GM12878 (cell line): ENCODE measurements around the gene TPCN1. TPM values are rescaled to one million over a fixed set of nuclear protein-coding genes. Genes with fewer than 3 reads are reported as not detected.

Experiments
- ATAC-seq: fragments of 200-7000 bp; cut with Tn5 transposase; 3 replicates; pipeline ENCODE4 v1.9.1; 2020; ENCODE audit warnings: mild to moderate bottlenecking, moderate library complexity
- BruUV-seq: library from RNA; stranded (reverse); fragments of 400-500 nt; replicated peaks from 2 replicates; lab custom pipeline; 2021; lab: Mats Ljungman, UMichigan
- CTCF ChIA-PET: fragments of 300-600 bp; sonication (Branson Sonifier 250); formaldehyde crosslinking; extraction: SDS; loops from one replicate; lab custom pipeline; 2021; ENCODE audit warnings: inconsistent platforms; lab: Yijun Ruan, JAX
- POLR2A ChIA-PET: fragments of 350-600 bp; formaldehyde crosslinking; extraction: SDS; loops from one replicate; lab custom pipeline; 2021; ENCODE audit warnings: inconsistent platforms; lab: Charles Lee
- RAD21 ChIA-PET: fragments of 300-600 bp; sonication (Branson Sonifier 250); formaldehyde crosslinking; loops from one replicate; lab custom pipeline; 2023; ENCODE audit warnings: antibody characterized with exemption; ENCODE audit not compliant: unreplicated experiment; lab: Charles Lee
- SMC1A ChIA-PET: fragments of 300-600 bp; sonication (Branson Sonifier 250); formaldehyde crosslinking; loops from one replicate; lab custom pipeline; 2023; ENCODE audit not compliant: unreplicated experiment, uncharacterized antibody; lab: Charles Lee
- DNase-seq: peaks from one replicate; pipeline ENCODE4 v3.0.0-alpha.2; 2011; ENCODE audit warnings: low read depth, low spot score
- FAIRE-seq: peaks from 3 replicates; lab custom pipeline; 2011; peaks lifted over from hg19 to GRCh38; lab: Jason Lieb, UNC
- H2AFZ ChIP-seq: 2 replicates; pipeline ENCODE4 v1.6.0; 2011; ENCODE audit warnings: low read depth, low read length, control low read depth; ENCODE audit not compliant: control insufficient read depth
- H3K27ac ChIP-seq: 2 replicates; pipeline ENCODE4 v1.5.1; 2011; ENCODE audit warnings: control low read depth; ENCODE audit not compliant: control insufficient read depth, insufficient read depth
- H3K27me3 ChIP-seq, 2 experiments: replicated peaks in 1 of 2; 2 replicates each; pipeline versions ENCODE4 v1.6.0 to v1.6.1; 2011; ENCODE audit warnings: low read length in 1 of 2; ENCODE audit not compliant: control insufficient read depth in 2 of 2, insufficient read depth in 2 of 2
- H3K36me3 ChIP-seq, 2 experiments: 2 replicates each; pipeline ENCODE4 v1.5.1; 2011; ENCODE audit warnings: low read length in 1 of 2; ENCODE audit not compliant: control insufficient read depth in 2 of 2, insufficient read depth in 2 of 2
- H3K4me1 ChIP-seq: 2 replicates; pipeline ENCODE4 v1.6.1; 2011; ENCODE audit warnings: mild to moderate bottlenecking, low read length, moderate library complexity, mixed read lengths; ENCODE audit not compliant: control insufficient read depth, insufficient read depth
- H3K4me2 ChIP-seq: 2 replicates; pipeline ENCODE4 v1.6.0; 2011; ENCODE audit warnings: control low read depth; ENCODE audit not compliant: control insufficient read depth, insufficient read depth
- H3K4me3 ChIP-seq: fragments of 200-600 bp; sonication (generic); 2 replicates; pipeline ENCODE4 v1.5.1; 2016
- H3K79me2 ChIP-seq: 2 replicates; pipeline ENCODE4 v1.6.0; 2011; ENCODE audit warnings: low read length; ENCODE audit not compliant: control insufficient read depth, insufficient read depth
- H3K9ac ChIP-seq: 2 replicates; pipeline ENCODE4 v1.8.0; 2011; ENCODE audit warnings: low read length, control low read depth, mixed read lengths; ENCODE audit not compliant: control insufficient read depth, insufficient read depth
- H3K9me3 ChIP-seq: replicated peaks from 3 replicates; pipeline ENCODE4 v1.5.1; 2011; ENCODE audit warnings: mild to moderate bottlenecking, low read length; ENCODE audit not compliant: control insufficient read depth, insufficient read depth
- H4K20me1 ChIP-seq: 2 replicates; pipeline ENCODE4 v1.6.0; 2011; ENCODE audit not compliant: control insufficient read depth, insufficient read depth
- CBFB ChIP-seq: IDR thresholded peaks from 2 replicates; pipeline ENCODE4 v1.6.1; 2016; ENCODE audit warnings: antibody characterized with exemption, low read depth
- CHD1 ChIP-seq: IDR thresholded peaks from 2 replicates; pipeline ENCODE4 v1.6.1; 2012; ENCODE audit warnings: low read depth, low read length, improper control_type of control experiment
- E2F8 ChIP-seq: fragments of 450-650 bp; IDR thresholded peaks from 2 replicates; pipeline ENCODE4 v1.6.1; 2018; ENCODE audit warnings: mild to moderate bottlenecking, low read depth, moderate library complexity; ENCODE audit not compliant: partially characterized antibody
- MEF2B ChIP-seq: fragments of 450-650 bp; IDR thresholded peaks from 2 replicates; pipeline ENCODE4 v1.6.1; 2018; ENCODE audit warnings: mild to moderate bottlenecking, moderate library complexity; ENCODE audit not compliant: partially characterized antibody, poor library complexity, severe bottlenecking
- MYC ChIP-seq: IDR thresholded peaks from 2 replicates; pipeline ENCODE4 v1.6.1; 2011; ENCODE audit warnings: mild to moderate bottlenecking, low read length, moderate library complexity, inconsistent platforms; ENCODE audit not compliant: insufficient read depth, insufficient replicate concordance, insufficient read length, severe bottlenecking
- NBN ChIP-seq: fragments of 450-650 bp; IDR thresholded peaks from 2 replicates; pipeline ENCODE4 v1.6.1; 2016
- RB1 ChIP-seq: fragments of 450-650 bp; formaldehyde crosslinking; IDR thresholded peaks from 2 replicates; pipeline ENCODE4 v1.6.1; 2017; ENCODE audit warnings: mild to moderate bottlenecking, borderline replicate concordance
- RFX5 ChIP-seq: IDR thresholded peaks from 2 replicates; pipeline ENCODE4 v1.6.1; 2011; ENCODE audit warnings: low read depth, low read length, improper control_type of control experiment
- RUNX3 ChIP-seq: IDR thresholded peaks from 2 replicates; pipeline ENCODE4 v1.6.1; 2012; ENCODE audit warnings: low read length, inconsistent platforms
- SMAD5 ChIP-seq: IDR thresholded peaks from 2 replicates; pipeline ENCODE4 v1.6.1; 2016; ENCODE audit warnings: antibody characterized with exemption, low read depth
- STAT3 ChIP-seq: IDR thresholded peaks from 2 replicates; pipeline ENCODE4 v1.6.1; 2011; ENCODE audit warnings: low read depth, low read length, improper control_type of control experiment
- USF1 ChIP-seq: IDR thresholded peaks from 2 replicates; pipeline ENCODE4 v1.6.1; 2011; ENCODE audit warnings: borderline replicate concordance, low read depth, mild to moderate bottlenecking, moderate library complexity, mixed read lengths, low read length; ENCODE audit not compliant: insufficient read depth; ENCODE audit errors: extremely low read length
- ZBTB4 ChIP-seq: fragments of 450-650 bp; formaldehyde crosslinking; IDR thresholded peaks from 2 replicates; pipeline ENCODE4 v1.4.0; 2022; ENCODE audit warnings: mild to moderate bottlenecking, moderate library complexity
- WGBS: methylation state at CpG from one replicate; pipeline ENCODE4 v1.1.6; 2016; ENCODE audit warnings: low lambda C conversion rate; ENCODE audit not compliant: insufficient replicate concordance, insufficient coverage; ENCODE audit errors: missing lambda C conversion rate; 5-methylcytosine and 5-hydroxymethylcytosine counted together
- in situ Hi-C: fragments of 300-500 bp; cut with MboI; formaldehyde crosslinking; loops from 9 replicates; pipeline ENCODE4 v1.14.3; 2018; ENCODE audit warnings: mixed read lengths
- intact Hi-C: fragments of 100-400 bp; cut with micrococcal nuclease; formaldehyde crosslinking; loops from one replicate; pipeline ENCODE4 v1.14.2; 2022; ENCODE audit not compliant: unreplicated experiment
- polyA plus RNA-seq, 11 experiments: library from polyadenylated mRNA; depleted of rRNA in 4 of 11; unstranded in 6 of 11; stranded (reverse) in 5 of 11; fragments of >200 nt; fragmentation: Nextera tagmentation in 4 of 11; fragmentation: Illumina TruSeq in 1 of 11; extraction: Ambion mirVana in 4 of 11; extraction: Trizol in 1 of 11; gene quantifications; 1 replicate in 1 of 11; 2 replicates in 10 of 11; pipeline versions ENCODE4 v1.2.1 to v1.2.3, GENCODE V29; 2011 to 2016; ENCODE audit warnings: inconsistent platforms in 2 of 11, missing spikeins in 2 of 11, low read depth in 1 of 11
- total RNA-seq, 4 experiments: library from RNA; depleted of rRNA in 3 of 4; stranded (reverse); fragments of >200 nt in 3 of 4; fragmentation: Illumina TruSeq in 1 of 4; extraction: Trizol in 1 of 4; gene quantifications; 2 replicates each; pipeline versions ENCODE4 v1.2.1 to v1.2.3, GENCODE V29; 2013 to 2021

TPCN1 gene
- total and polyA plus RNA-seq, 10 of the 15 experiments (the other 5 are each of a cell fraction or from before 2014, with no cell fraction given): 0.79 to 30.9 (median 19.4) TPM

GRCh38 chr12:113185180-113186032 is 35.9 kb upstream of the TPCN1 start, which contains the start of the genes DDX54 and RITA1:
TSS of gene DDX54 (minus strand) at chr12:113185478. CDS start at chr12:113185451, 27 bp downstream.
TSS of gene RITA1 (plus strand) at chr12:113185721. CDS start at chr12:113186747, 1,026 bp downstream.
- no peak for DNase-seq
- H3K79me2 ChIP-seq: peaks cover 50% of the 10 kb centered on the region
- SMC1A ChIA-PET: interaction anchor here (0.7 to 4.4 kb wide), 11 partner anchors 10 to 237 kb away, joined by 3 to 24 read pairs (median 5); partner anchors contain the start of genes SDSL and SLC8B1
- peak within 1 kb of the TSS; percentile 97 for H2AFZ ChIP-seq
- peaks cover 9% of the 10 kb centered on the region for H3K4me1 ChIP-seq
- peak within 1 kb of the TSS; percentile 93 for H3K4me2 ChIP-seq
- H3K9me3 ChIP-seq: no peaks in the 10 kb centered on the region
- intact Hi-C loops (loop anchor here (2.0 to 5.0 kb wide), 3 partner anchors 23 to 237 kb away; partner anchors contain the start of genes SDSL and TPCN1), in situ Hi-C loops (no loop called here)
- no TSS peak for BruUV-seq
- POLR2A ChIA-PET: interaction anchor here (0.6 to 2.9 kb wide), 7 partner anchors 14 to 120 kb away, joined by 3 to 21 read pairs (median 5); partner anchors contain the start of gene TPCN1
- H3K27me3 ChIP-seq: no peaks in the 10 kb centered on the region
- ATAC-seq: peak; percentile 67
- H3K4me3 ChIP-seq: peak within 1 kb of the TSS; percentile 86
- H4K20me1 ChIP-seq: no peaks in the 10 kb centered on the region
- peak within 1 kb of the TSS; percentile 97 for H3K9ac ChIP-seq
- H3K36me3 ChIP-seq: peaks cover 6 to 20% of the 10 kb centered on the region in 2 experiments
- CTCF ChIA-PET: interaction anchor here (0.7 to 3.9 kb wide), 11 partner anchors 11 to 197 kb away, joined by 3 to 29 read pairs (median 6); no protein-coding TSS in a partner anchor
- FAIRE-seq: peak; percentile 80
- RAD21 ChIA-PET: interaction anchor here (0.8 to 2.4 kb wide), 8 partner anchors 10 to 261 kb away, joined by 3 to 10 read pairs (median 4); no protein-coding TSS in a partner anchor
- 2% methylated on average over 73 of the region's 89 CpGs for WGBS
- peak within 1 kb of the TSS; percentile 94 for H3K27ac ChIP-seq
- no peak for TF ChIP-seq MEF2B
- TF ChIP-seq SMAD5: peak; percentile 11; the same call in 1 of the 2 replicates
- no peak for TF ChIP-seq E2F8
- peak; percentile 65 for TF ChIP-seq MYC
- peak; percentile 61 for TF ChIP-seq RUNX3
- peak; percentile 98 for TF ChIP-seq USF1
- TF ChIP-seq STAT3: no peak
- peak; percentile 89 for TF ChIP-seq NBN
- no peak; the same call in 1 of the 2 replicates for TF ChIP-seq CBFB
- no peak; the same call in 1 of the 2 replicates for TF ChIP-seq RFX5
- TF ChIP-seq ZBTB4: peak; percentile 29; the same call in 1 of the 2 replicates
- peak; percentile 97 for TF ChIP-seq CHD1
- 0 out of 2 replicates have a peak, but pooled peaks have one; percentile 62 for TF ChIP-seq RB1
